SK-N-MC (cell line): ENCODE measurements around the gene KEAP1.

Experiments used
- EZH2 ChIP-seq: fragments of 200-600 bp; sonication (generic); IDR thresholded peaks from one replicate; pipeline ENCODE4 v1.6.1; 2017; ENCODE audit warnings: antibody characterized with exemption
- FOXP2 ChIP-seq: optimal IDR thresholded peaks from 2 replicates; pipeline ENCODE3; 2011; ENCODE audit warnings: mild to moderate bottlenecking, moderate library complexity; ENCODE audit not compliant: insufficient read depth; ENCODE audit errors: extremely low read length, control extremely low read depth
- POLR2AphosphoS5 ChIP-seq: IDR thresholded peaks from 2 replicates; pipeline ENCODE4 v1.6.1; 2012; ENCODE audit warnings: mild to moderate bottlenecking, low read depth, low read length, borderline replicate concordance

DNA sequence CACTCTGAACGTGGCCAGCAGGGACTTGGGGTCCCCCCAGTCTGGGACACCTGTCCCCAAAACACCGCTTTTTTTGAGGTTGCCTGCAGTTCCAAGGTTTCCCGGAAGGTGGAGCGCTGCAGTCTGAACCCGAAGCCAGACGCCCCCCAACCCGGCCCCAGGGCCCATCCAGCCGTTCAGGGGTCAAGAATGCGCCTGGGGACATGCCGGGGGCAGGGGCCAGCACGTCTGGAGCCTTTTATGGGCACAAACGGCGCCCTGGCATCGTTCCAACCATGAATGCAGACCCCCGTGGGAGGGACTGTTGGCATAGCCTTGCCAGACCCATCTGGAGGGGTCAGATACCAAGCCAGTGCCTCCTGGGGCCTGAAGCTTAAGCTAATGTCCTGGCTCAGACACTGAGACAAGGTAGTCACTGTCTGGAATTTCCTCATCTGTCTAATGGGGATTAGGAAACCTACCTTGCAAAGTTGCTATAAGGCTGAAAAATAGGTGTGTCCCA lies 7.2 kb upstream of the KEAP1 start:
- TF ChIP-seq EZH2 (no peak), FOXP2 (no peak), POLR2AphosphoS5 (no peak)
